Measurements from ENCODE around the gene HLA-B. TPM values are rescaled to one million over a fixed set of nuclear protein-coding genes. Genes with fewer than 3 reads are reported as not detected.
"Not testable (repeated sequence)": the region's sequence is repeated elsewhere in the genome, so short reads cannot be mapped to it uniquely, and the experiment has no call there.

HLA-B gene
- total and polyA plus RNA-seq, 2 experiments from 2014 or later, result 7.7 to 27.2 TPM

- Histone ChIP-seq H3K27me3 (peaks cover 20% of the 10 kb centered on the region), H3K4me1 (ENCODE audit: low read depth) (no peaks in the 10 kb centered on the region), H3K36me3 (no peaks in the 10 kb centered on the region), H3K27ac (no peak overlapping the region), H3K9me3 (ENCODE audit: low read depth) (no peaks in the 10 kb centered on the region), H3K4me3 (no peak overlapping the region)
- no peak for TF ChIP-seq CTCF (IDR thresholded peaks at IDR 0.05; ENCODE audit: low read depth, low read length)
- peak in 1 of 2 donors; percentile 80 for DNase-seq (ENCODE audit: low read depth in 1 of 2, low spot score in 1 of 2)
Observed at GRCh38 chr6:31401403-31401802, 44.4 kb upstream of the HLA-B start.

GRCh38 chr6:31400467-31401289 lies 43.7 kb upstream of the HLA-B start:
- H3K27me3 ChIP-seq, result peaks cover 20% of the 10 kb centered on the region
- DNase-seq (ENCODE audit: low read depth in 1 of 2, low spot score in 1 of 2), result peak; percentile 12 to 61
- no peak for TF ChIP-seq CTCF (IDR thresholded peaks at IDR 0.05; ENCODE audit: low read depth, low read length)

GRCh38 chr6:31399589-31400466 lies 42.8 kb upstream of the HLA-B start:
- no peaks in the 10 kb centered on the region for H3K4me1 ChIP-seq (ENCODE audit: low read depth)
- H3K9me3 ChIP-seq (ENCODE audit: low read depth), result no peaks in the 10 kb centered on the region
- peak overlapping the region; percentile 59 for H3K4me3 ChIP-seq
- TF ChIP-seq CTCF (IDR thresholded peaks at IDR 0.05; ENCODE audit: low read depth, low read length), result peak; percentile 96
- peak; percentile 91 to 95 for DNase-seq (ENCODE audit: low read depth in 1 of 2, low spot score in 1 of 2)
- H3K36me3 ChIP-seq, result no peaks in the 10 kb centered on the region
- peaks cover 20% of the 10 kb centered on the region for H3K27me3 ChIP-seq
- peak overlapping the region; percentile 78 for H3K27ac ChIP-seq

More at GRCh38 chr6:31400467-31401289, 43.7 kb upstream of the HLA-B start:
- Histone ChIP-seq H3K4me1 (ENCODE audit: low read depth) (no peaks in the 10 kb centered on the region), H3K4me3 (peak overlapping the region; percentile 59), H3K27ac (peak overlapping the region; percentile 78), H3K36me3 (no peaks in the 10 kb centered on the region), H3K9me3 (ENCODE audit: low read depth) (no peaks in the 10 kb centered on the region)

GRCh38 chr6:31397901-31398525 lies 41.0 kb upstream of the HLA-B start:
- TF ChIP-seq CTCF (IDR thresholded peaks at IDR 0.05; ENCODE audit: low read depth, low read length), result no peak
- Histone ChIP-seq H3K9me3 (ENCODE audit: low read depth) (no peaks in the 10 kb centered on the region), H3K4me1 (ENCODE audit: low read depth) (no peaks in the 10 kb centered on the region), H3K27ac (no peak overlapping the region), H3K27me3 (peaks cover 20% of the 10 kb centered on the region), H3K36me3 (no peaks in the 10 kb centered on the region), H3K4me3 (no peak overlapping the region)
- no peak for DNase-seq (ENCODE audit: low read depth in 1 of 2, low spot score in 1 of 2)

- not testable (repeated sequence) for DNase-seq (ENCODE audit: low read depth in 1 of 2, low spot score in 1 of 2); H3K4me1 ChIP-seq (ENCODE audit: low read depth)
Observed at GRCh38 chr6:31397153-31397499, 40.1 kb upstream of the HLA-B start.

More at GRCh38 chr6:31397153-31397499, 40.1 kb upstream of the HLA-B start:
- H3K27me3 ChIP-seq, result peaks cover 17% of the 10 kb centered on the region
- not testable (repeated sequence) for H3K27ac ChIP-seq; H3K4me3 ChIP-seq; H3K36me3 ChIP-seq; H3K9me3 ChIP-seq (ENCODE audit: low read depth)
